ENCODE measurements around the gene ZDHHC11.
"Not testable (repeated sequence)": the region's sequence is repeated elsewhere in the genome, so short reads cannot be mapped to it uniquely, and the experiment has no call there.

DNA sequence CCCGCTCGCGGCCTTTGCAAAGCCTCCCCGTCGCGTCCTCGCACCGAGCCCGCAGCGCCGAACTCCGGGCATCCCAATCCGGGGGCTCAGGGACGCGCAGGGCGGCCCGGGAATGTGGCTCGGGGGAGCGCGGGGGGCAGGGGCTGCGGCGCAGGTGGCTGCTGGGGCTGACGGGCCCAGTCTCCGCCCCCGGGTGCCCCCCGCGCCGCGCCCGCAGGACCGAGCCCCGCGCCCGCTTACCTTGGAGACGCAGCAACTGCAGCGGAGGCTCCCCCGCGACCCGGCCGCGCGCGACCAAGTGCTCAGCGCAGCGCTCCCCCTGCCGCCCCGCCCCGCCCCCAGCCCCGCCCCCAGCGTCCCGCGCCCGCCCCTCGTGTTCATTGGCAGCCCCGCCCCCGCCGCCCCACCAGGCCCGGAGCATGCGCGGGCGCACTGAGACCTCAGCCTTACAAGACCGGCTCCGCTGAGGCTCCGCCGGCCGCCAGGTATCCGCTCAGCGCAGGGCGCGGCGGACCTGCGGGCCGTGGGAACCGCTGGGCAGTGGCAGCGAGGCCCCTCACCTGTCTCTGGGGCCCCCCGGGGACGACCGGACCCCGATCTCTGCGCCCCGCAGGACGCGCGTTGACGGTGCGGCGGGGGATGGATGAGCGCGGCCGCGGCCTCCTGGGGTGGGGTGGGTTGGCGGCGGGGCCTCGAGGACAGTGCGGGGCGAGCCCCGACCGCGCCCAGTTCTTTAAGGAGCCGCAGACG, 66.2 kb downstream of the ZDHHC11 start, which contains the start of gene ZDHHC11B:
- TF ChIP-seq CTCF, EP300, POLR2A (IDR thresholded peaks at IDR 0.05): not testable (repeated sequence)
